Neural crest cell (in vitro differentiated cells): ENCODE data around the gene BHLHA9. TPM values are rescaled to one million over a fixed set of nuclear protein-coding genes. Genes with fewer than 3 reads are reported as not detected.

ENCODE experiments used
- DNase-seq: peaks from one replicate; pipeline ENCODE4 v3.0.0; 2021; ENCODE audit warnings: low read depth, mixed read lengths, low spot score
- H3K27ac Mint-ChIP-seq: one replicate; pipeline ENCODE4 v1.8.0; 2021; ENCODE audit warnings: mild to moderate bottlenecking, mixed read lengths; ENCODE audit not compliant: unreplicated experiment
- H3K27me3 Mint-ChIP-seq: 2 replicates; pipeline ENCODE4 v1.8.0; 2021; ENCODE audit warnings: low read depth, mild to moderate bottlenecking, mixed read lengths
- H3K36me3 Mint-ChIP-seq: 2 replicates; pipeline ENCODE4 v1.8.0; 2021; ENCODE audit warnings: low read depth, mild to moderate bottlenecking, mixed read lengths
- H3K4me1 Mint-ChIP-seq: 2 replicates; pipeline ENCODE4 v1.8.0; 2021; ENCODE audit warnings: mixed read lengths
- H3K4me3 Mint-ChIP-seq: one replicate; pipeline ENCODE4 v1.8.0; 2021; ENCODE audit warnings: mild to moderate bottlenecking, mixed read lengths
- H3K9me3 Mint-ChIP-seq: 2 replicates; pipeline ENCODE4 v1.8.0; 2021; ENCODE audit warnings: mixed read lengths
- CTCF ChIP-seq: fragments of 200-600 bp; sonication (generic); conservative IDR thresholded peaks from 2 replicates; pipeline ENCODE4 v1.5.0; 2021; ENCODE audit warnings: antibody characterized with exemption, mild to moderate bottlenecking
- total RNA-seq: library from RNA; stranded (reverse); gene quantifications from 2 replicates; pipeline ENCODE4 v1.2.1, GENCODE V29; 2021

BHLHA9 gene
- total RNA-seq, 1 donor from 2014 or later, result not detected

GRCh38 chr17:1229900-1230501, 40.2 kb upstream of the BHLHA9 start:
- no peak for TF ChIP-seq CTCF
- H3K36me3 Mint-ChIP-seq, result peaks cover 3% of the 10 kb centered on the region
- DNase-seq, result no peak
- H3K27me3 Mint-ChIP-seq, result peaks cover 78% of the 10 kb centered on the region
- H3K27ac Mint-ChIP-seq, result no peak overlapping the region
- peaks cover 23% of the 10 kb centered on the region for H3K4me1 Mint-ChIP-seq
- H3K9me3 Mint-ChIP-seq, result no peaks in the 10 kb centered on the region
- H3K4me3 Mint-ChIP-seq, result peak overlapping the region; percentile 84

- no peak for DNase-seq
- peaks cover 3% of the 10 kb centered on the region for H3K36me3 Mint-ChIP-seq
- no peak overlapping the region for H3K27ac Mint-ChIP-seq
- H3K9me3 Mint-ChIP-seq, result no peaks in the 10 kb centered on the region
- H3K4me1 Mint-ChIP-seq, result peaks cover 23% of the 10 kb centered on the region
- TF ChIP-seq CTCF, result no peak
- peaks cover 66% of the 10 kb centered on the region for H3K27me3 Mint-ChIP-seq
- H3K4me3 Mint-ChIP-seq, result peak overlapping the region; percentile 4
Measured at GRCh38 chr17:1231456-1231855, 38.8 kb upstream of the BHLHA9 start.

GRCh38 chr17:1232331-1232730, 37.9 kb upstream of the BHLHA9 start:
- Mint-ChIP-seq H3K27me3 (peaks cover 57% of the 10 kb centered on the region), H3K9me3 (no peaks in the 10 kb centered on the region), H3K36me3 (peaks cover 3% of the 10 kb centered on the region), H3K27ac (no peak overlapping the region), H3K4me1 (peaks cover 22% of the 10 kb centered on the region), H3K4me3 (no peak overlapping the region)
- DNase-seq, result no peak
- no peak for TF ChIP-seq CTCF

GRCh38 chr17:1232786-1233185, 37.5 kb upstream of the BHLHA9 start:
- H3K4me1 Mint-ChIP-seq, result peaks cover 17% of the 10 kb centered on the region
- no peak for DNase-seq
- H3K9me3 Mint-ChIP-seq, result no peaks in the 10 kb centered on the region
- H3K36me3 Mint-ChIP-seq, result peaks cover 3% of the 10 kb centered on the region
- peaks cover 53% of the 10 kb centered on the region for H3K27me3 Mint-ChIP-seq
- no peak overlapping the region for H3K4me3 Mint-ChIP-seq
- TF ChIP-seq CTCF, result no peak
- no peak overlapping the region for H3K27ac Mint-ChIP-seq

- Mint-ChIP-seq H3K9me3 (no peaks in the 10 kb centered on the region), H3K4me1 (peaks cover 11% of the 10 kb centered on the region), H3K27ac (no peak overlapping the region), H3K4me3 (no peak overlapping the region), H3K27me3 (peaks cover 48% of the 10 kb centered on the region), H3K36me3 (peaks cover 3% of the 10 kb centered on the region)
- no peak for DNase-seq
- TF ChIP-seq CTCF, result no peak
Measured at GRCh38 chr17:1234455-1234854, 35.8 kb upstream of the BHLHA9 start.

GRCh38 chr17:1237471-1237870, 32.8 kb upstream of the BHLHA9 start:
- Mint-ChIP-seq H3K27me3 (peaks cover 34% of the 10 kb centered on the region), H3K4me1 (peaks cover 8% of the 10 kb centered on the region), H3K36me3 (no peaks in the 10 kb centered on the region), H3K27ac (no peak overlapping the region), H3K9me3 (no peaks in the 10 kb centered on the region), H3K4me3 (no peak overlapping the region)
- no peak for DNase-seq
- no peak for TF ChIP-seq CTCF
